Uterus (tissue), 4 donors: ENCODE data around the gene RNF225. TPM values are rescaled to one million over a fixed set of nuclear protein-coding genes. Genes with fewer than 3 reads are reported as not detected.
"Not testable (repeated sequence)": the region's sequence is repeated elsewhere in the genome, so short reads cannot be mapped to it uniquely, and the experiment has no call there.

Experiments used
- DNase-seq, 2 donors: peaks; one replicate each; pipeline ENCODE4 v3.0.0-alpha.2; 2019 to 2020
- H3K27ac ChIP-seq, 2 donors: fragments of 200-600 bp; sonication (generic); 1 replicate in 1 of 2; 2 replicates in 1 of 2; pipeline ENCODE4 v1.5.1; 2016 to 2018
- H3K27me3 ChIP-seq, 2 donors: fragments of 200-600 bp; sonication (generic); one replicate each; pipeline ENCODE4 v1.5.1; 2018 to 2019; ENCODE audit warnings: control low read depth in 1 of 2
- H3K36me3 ChIP-seq, 2 donors: fragments of 200-600 bp; sonication (generic); one replicate each; pipeline ENCODE4 v1.5.1; 2019; ENCODE audit warnings: control low read depth in 1 of 2
- H3K4me1 ChIP-seq, 2 donors: fragments of 200-600 bp; sonication (generic); one replicate each; pipeline ENCODE4 v1.5.1; 2018 to 2019; ENCODE audit warnings: control low read depth in 1 of 2
- H3K4me3 ChIP-seq, 2 donors: fragments of 200-600 bp; sonication (generic); 1 replicate in 1 of 2; 2 replicates in 1 of 2; pipeline ENCODE4 v1.5.1; 2018 to 2019; ENCODE audit warnings: mild to moderate bottlenecking in 1 of 2
- H3K9me3 ChIP-seq, 2 donors: fragments of 200-600 bp; sonication (generic); one replicate each; pipeline ENCODE4 v1.5.1; 2019; ENCODE audit warnings: control low read depth in 1 of 2
- CTCF ChIP-seq, 4 experiments: fragments of 200-600 bp in 2 of 4; fragments of 450-650 bp in 2 of 4; sonication (generic) in 2 of 4; IDR thresholded peaks; one replicate each; pipeline ENCODE4 v1.5.1; 2016 to 2019; ENCODE audit warnings: antibody characterized with exemption in 4 of 4, mild to moderate bottlenecking in 2 of 4, moderate library complexity in 1 of 4
- POLR2A ChIP-seq, 2 donors: fragments of 450-650 bp; IDR thresholded peaks; one replicate each; pipeline ENCODE4 v1.6.1; 2016; ENCODE audit warnings: antibody characterized with exemption in 2 of 2, mild to moderate bottlenecking in 1 of 2, moderate library complexity in 1 of 2
- intact Hi-C: fragments of 100-400 bp; cut with DNase I; formaldehyde crosslinking; loops from one replicate; pipeline ENCODE4 v1.15.1; 2023; ENCODE audit warnings: low total_unique reads
- total RNA-seq, 4 donors: library from RNA; depleted of rRNA in 3 of 4; stranded (reverse); fragments of >200 nt in 3 of 4; gene quantifications; one replicate each; pipeline versions ENCODE4 v1.1.0 to v1.2.4, GENCODE V29; 2014 to 2023
- donor health status: DM: yes; HTN: yes; CAD: no.

RNF225 gene
- total RNA-seq, 4 donors from 2014 or later = not detected

- no peak for DNase-seq
- H3K4me3 ChIP-seq = no peak overlapping the region
- no peaks in the 10 kb centered on the region for H3K4me1 ChIP-seq
- H3K36me3 ChIP-seq = no peaks in the 10 kb centered on the region
- no peaks in the 10 kb centered on the region for H3K27me3 ChIP-seq
- no peaks in the 10 kb centered on the region for H3K9me3 ChIP-seq
- no peak for TF ChIP-seq POLR2A (IDR thresholded peaks at IDR 0.05)
- no peak for TF ChIP-seq CTCF (IDR thresholded peaks at IDR 0.05)
- intact Hi-C loops = no loop called here
- no peak overlapping the region for H3K27ac ChIP-seq
These were observed 21.3 kb upstream of the RNF225 start for GRCh38 chr19:58374200-58374599.

GRCh38 chr19:58376724-58377123 is 18.7 kb upstream of the RNF225 start:
- H3K36me3 ChIP-seq, intact Hi-C loops, H3K4me3 ChIP-seq, DNase-seq, H3K27ac ChIP-seq, H3K27me3 ChIP-seq, H3K4me1 ChIP-seq, H3K9me3 ChIP-seq: not testable (repeated sequence)

GRCh38 chr19:58379246-58379645 is 16.2 kb upstream of the RNF225 start:
- no peak overlapping the region for H3K4me3 ChIP-seq
- no peaks in the 10 kb centered on the region for H3K27me3 ChIP-seq
- no peak overlapping the region for H3K27ac ChIP-seq
- H3K4me1 ChIP-seq = peaks cover 0 to 7% of the 10 kb centered on the region in 2 donors
- H3K9me3 ChIP-seq = no peaks in the 10 kb centered on the region
- TF ChIP-seq CTCF (IDR thresholded peaks at IDR 0.05) (no peak), POLR2A (IDR thresholded peaks at IDR 0.05) (no peak)
- no peaks in the 10 kb centered on the region for H3K36me3 ChIP-seq
- no peak for DNase-seq
- intact Hi-C loops = no loop called here

GRCh38 chr19:58380037-58380661 is 15.3 kb upstream of the RNF225 start:
- no peaks in the 10 kb centered on the region for H3K9me3 ChIP-seq
- TF ChIP-seq CTCF (IDR thresholded peaks at IDR 0.05) = no peak
- TF ChIP-seq POLR2A (IDR thresholded peaks at IDR 0.05) = no peak
- no peak for DNase-seq
- H3K4me1 ChIP-seq = peaks cover 0 to 7% of the 10 kb centered on the region in 2 donors
- H3K27me3 ChIP-seq = no peaks in the 10 kb centered on the region
- peak overlapping the region; percentile 91 to 96 for H3K27ac ChIP-seq
- H3K36me3 ChIP-seq = no peaks in the 10 kb centered on the region
- intact Hi-C loops = no loop called here
- H3K4me3 ChIP-seq = peak overlapping the region; percentile 42 to 89

- Histone ChIP-seq H3K4me1 (peaks cover 0 to 12% of the 10 kb centered on the region in 2 donors), H3K27me3 (no peaks in the 10 kb centered on the region)
- intact Hi-C loops = no loop called here
These were observed 14.6 kb upstream of the RNF225 start, which contains the start of gene ZNF837 for GRCh38 chr19:58380662-58381459. Gene ZNF837 (minus strand): TSS chr19:58381030. CDS start chr19:58369332, 11,698 bp downstream.

More at GRCh38 chr19:58380662-58381459, 14.6 kb upstream of the RNF225 start, which contains the start of gene ZNF837:
- H3K36me3 ChIP-seq = no peaks in the 10 kb centered on the region
- DNase-seq = peak; percentile 98 to 100
- peak within 1 kb of the TSS; percentile 91 to 96 for H3K27ac ChIP-seq
- H3K4me3 ChIP-seq = peak within 1 kb of the TSS; percentile 42 to 89
- TF ChIP-seq CTCF (IDR thresholded peaks at IDR 0.05) = peak in 2 of 4 experiments; percentile 30 to 38
- TF ChIP-seq POLR2A (IDR thresholded peaks at IDR 0.05) = peak; percentile 66 to 91
- no peaks in the 10 kb centered on the region for H3K9me3 ChIP-seq
